ENCODE measurements around the gene CFAP45.

DNA sequence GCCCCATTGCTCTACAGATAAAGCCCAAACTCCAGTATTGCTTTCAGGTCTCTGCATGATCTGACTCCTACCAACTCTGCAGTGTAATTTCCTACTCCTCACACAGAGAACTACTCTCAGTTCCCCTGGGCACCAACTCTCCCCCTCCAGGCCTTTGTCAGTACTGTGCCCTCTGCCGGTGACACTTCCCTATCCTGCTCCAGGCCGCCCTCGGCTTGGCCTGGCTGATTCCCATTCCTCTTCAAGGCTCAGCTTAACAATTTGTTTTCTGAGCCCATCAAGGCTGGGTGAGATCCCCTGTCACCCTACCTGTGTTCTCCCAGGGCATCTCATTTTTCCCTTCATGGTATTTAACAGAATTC, 70.7 kb downstream of the CFAP45 start:
- no peak for TF ChIP-seq CTCF (conservative IDR thresholded peaks at IDR 0.05; ENCODE audit: low read depth, low read length)
- TF ChIP-seq EZH2 (IDR thresholded peaks at IDR 0.05; ENCODE audit: borderline replicate concordance, low read depth, low read length, poor library complexity, severe bottlenecking) = no peak
